HG02588 (cell line): ENCODE results near the gene CPEB2.

ENCODE experiments used
- ATAC-seq: cut with Tn5 transposase; IDR thresholded peaks from one replicate; pipeline ENCODE4 v1.9.1; 2021; ENCODE audit warnings: mild to moderate bottlenecking, moderate library complexity; ENCODE audit not compliant: unreplicated experiment

The CPEB2 gene

DNA sequence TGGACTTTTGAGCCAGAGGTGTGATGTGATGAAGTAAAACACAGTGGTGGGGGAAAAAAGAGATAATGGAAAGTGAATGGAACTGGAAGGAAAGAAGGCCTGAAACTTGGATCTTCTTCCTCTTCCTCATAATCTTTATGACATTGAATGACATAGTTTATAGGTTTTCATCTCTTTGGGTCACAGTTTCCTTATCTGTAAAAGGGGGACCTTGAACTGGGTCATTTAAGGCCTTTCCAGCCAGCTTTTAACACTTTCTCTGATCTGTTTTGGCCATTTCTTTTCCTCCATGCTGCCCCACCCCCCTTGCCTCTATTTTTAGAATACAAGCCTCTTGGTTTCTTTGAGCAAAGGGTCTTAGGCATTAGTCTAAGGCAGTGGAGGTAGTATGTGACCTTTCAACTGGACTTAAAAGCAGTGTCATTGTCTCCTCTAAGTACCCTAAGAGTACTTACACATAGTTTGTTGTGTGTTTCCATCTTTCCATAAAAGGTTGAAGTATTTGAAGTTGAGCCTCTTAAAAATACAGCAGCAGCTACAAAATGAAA lies 7.8 kb downstream of the CPEB2 start:
- ATAC-seq: no peak

DNA sequence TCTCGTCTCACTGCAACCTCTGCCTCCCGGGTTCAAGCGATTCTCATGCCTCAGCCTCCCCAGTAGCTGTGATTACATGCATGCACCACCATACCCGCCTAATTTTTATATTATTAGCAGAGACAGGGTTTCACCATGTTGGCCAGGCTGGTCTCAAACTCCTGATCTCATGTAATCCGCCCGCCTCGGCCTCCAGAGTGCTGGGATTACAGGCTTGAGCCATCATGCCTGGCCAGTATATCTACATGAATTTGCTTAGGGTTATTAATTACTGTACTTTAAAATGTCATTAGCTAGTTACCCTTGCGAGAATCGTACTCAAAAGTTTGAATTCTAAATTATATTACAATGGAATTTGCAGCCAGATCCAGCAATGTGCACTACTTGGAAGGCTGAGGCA lies 8.9 kb downstream of the CPEB2 start:
- no peak for ATAC-seq

DNA sequence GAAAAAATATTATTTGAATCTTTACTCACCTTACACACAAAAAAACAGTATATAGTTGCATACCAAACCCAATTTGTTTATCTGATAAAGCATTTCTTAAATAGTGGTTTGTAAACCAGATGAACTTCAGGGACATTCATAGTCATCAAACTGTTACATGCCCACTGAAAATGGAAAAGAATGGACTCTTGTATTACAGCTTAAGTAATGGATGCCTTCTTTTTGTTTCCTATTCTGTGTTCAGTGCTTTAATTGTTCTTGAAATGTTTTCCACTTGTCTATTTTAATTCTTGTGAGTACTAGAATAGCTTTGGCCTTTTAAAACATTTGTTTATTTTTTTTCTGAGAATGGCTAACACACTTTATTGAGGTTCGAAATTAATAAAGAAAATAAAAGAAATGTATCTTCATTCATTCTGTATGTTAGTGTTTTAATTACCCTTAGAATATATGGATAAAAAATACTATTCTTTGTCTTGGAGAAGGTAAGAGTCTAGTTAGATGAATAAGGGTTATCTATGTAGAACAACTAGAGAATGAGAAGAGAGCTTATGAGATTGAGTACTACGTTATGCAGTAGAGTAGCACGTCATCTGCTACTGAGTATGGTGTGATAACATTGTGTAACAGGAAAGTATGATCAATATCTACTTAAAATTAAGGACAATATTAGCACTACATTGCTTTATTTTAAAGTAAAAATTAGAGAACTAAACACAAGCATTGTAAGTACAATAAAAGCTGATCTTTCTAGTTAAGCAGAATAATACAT lies 9.9 kb downstream of the CPEB2 start:
- no peak for ATAC-seq

DNA sequence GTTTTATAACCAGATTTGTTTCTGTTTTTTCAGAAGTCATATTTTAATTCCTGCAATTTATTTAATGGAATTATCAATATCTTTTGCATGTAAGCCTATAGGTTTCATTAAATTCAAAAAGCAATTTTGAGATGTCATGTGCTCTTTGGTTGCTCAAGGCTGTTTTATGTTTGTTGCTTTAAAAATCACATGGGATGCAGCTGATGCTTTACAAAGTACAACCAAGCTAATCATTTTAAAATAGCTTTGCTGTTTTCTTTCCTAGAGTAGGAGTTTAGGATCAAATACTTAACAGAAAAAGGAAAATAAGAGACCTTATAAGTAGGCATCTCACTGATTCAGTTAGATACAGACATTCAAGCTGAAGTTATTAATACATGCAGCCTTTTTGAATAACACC lies 11.3 kb downstream of the CPEB2 start:
- ATAC-seq: no peak

DNA sequence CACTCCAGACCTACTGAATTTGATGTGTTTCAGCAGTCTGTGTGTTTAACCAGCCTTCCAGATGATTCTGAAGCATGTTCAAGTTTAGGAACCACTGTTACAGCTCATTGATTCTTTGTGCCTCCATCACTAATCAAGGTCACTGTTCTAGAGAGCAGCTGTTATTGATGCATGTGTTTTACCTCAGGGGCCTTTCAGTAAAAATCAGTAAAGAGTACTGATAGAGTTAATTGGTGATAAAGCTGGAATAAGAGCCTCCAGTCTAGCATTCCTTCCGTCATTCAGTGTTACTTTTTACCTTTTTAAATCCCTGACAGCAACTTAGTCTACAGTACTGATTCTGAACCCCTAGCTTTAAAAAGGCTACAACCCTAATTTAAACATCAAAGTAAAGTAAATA lies 12.9 kb downstream of the CPEB2 start:
- ATAC-seq: no peak

DNA sequence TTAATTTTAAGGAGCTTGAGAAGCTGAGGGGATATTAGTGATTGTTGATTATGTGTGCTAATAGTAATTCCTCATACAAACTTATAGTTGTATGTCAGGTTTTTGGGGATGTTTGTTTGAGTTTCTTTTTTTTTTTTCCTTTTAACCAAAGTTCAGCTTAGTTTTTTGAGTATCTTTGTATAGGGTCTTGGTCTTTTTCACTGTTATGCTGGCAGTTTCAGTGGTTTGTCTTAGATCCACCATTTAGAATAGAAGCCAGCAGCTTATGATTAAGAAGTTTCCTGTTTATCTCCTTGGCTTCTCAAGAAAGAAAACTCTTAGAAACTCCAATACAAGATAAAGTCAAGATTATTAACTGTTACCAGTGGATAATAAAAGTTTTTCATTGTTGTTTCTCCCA lies 16.1 kb downstream of the CPEB2 start:
- no peak for ATAC-seq

DNA sequence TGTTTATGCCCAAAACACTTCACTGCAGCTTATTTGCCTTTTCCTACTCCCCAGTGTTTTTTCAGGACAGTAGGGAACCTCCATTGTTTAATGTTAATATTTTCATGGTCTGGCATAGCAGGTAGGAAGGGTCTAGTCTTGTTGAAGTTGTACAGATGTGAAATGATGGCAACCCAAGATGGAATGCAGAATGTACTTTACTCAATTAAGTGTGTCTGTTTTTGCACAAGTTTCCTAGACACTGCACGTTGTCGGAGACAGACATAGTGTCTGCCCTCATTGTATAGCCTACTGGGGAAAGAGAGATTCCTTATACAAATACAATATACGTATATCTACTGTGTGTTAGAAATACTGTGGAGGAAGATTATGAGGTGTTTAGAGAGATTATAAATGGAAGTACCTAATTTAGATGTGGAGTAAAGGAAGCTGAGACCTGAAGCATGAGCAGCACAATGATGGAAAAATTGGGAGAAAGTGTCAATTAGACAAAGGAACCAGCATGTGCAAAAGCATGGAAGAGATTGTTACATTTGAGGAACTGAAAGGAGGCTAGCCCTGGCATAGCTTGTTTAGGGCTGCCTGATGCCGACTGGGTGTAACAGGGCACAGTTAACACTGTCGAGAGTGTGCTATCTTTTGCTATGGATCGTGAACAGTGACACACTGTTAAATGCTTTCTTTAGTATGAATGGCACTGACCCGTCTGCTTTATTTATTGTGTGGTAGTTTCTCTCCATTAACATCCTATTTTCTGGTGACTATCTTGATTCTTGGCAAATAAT lies 18.4 kb downstream of the CPEB2 start:
- ATAC-seq: peak; percentile 63

DNA sequence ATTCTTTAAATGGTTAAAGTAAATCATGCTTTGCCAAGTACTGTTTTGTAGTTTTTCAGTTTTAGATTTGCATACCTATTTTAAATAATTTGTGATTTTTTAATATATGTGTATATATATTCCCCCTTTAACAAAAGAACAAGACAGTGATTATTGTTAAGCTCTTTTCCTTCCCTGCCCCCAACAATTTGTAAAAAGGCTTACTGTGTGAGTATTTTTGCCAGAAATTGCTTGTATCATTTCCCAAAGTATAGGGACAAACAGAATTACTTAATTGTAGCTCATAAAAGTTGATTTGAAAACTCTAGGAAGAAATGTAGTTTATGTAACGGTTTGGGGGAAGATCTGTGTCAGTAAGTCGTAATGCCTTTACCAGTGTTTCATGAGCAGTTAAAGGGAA lies 19.0 kb downstream of the CPEB2 start:
- ATAC-seq: no peak

DNA sequence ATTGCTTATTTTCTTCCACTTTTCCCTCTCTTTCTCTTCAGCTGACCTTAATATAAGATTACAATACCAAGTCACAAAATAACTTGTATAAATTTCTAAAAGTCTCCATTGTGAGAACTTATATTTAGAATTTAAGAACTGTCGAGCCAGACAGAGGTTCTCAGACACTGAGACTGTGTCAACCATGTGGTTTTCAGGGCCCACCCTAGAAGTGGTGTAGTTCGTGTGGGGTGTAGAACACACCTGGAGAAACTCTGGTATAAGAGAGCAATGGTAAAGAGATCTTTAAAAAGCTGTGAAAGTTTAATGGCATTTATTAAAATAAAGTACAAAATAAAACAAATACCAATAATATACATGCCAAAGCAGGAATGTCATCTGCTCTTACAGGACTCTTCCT lies 19.7 kb downstream of the CPEB2 start:
- ATAC-seq: no peak

DNA sequence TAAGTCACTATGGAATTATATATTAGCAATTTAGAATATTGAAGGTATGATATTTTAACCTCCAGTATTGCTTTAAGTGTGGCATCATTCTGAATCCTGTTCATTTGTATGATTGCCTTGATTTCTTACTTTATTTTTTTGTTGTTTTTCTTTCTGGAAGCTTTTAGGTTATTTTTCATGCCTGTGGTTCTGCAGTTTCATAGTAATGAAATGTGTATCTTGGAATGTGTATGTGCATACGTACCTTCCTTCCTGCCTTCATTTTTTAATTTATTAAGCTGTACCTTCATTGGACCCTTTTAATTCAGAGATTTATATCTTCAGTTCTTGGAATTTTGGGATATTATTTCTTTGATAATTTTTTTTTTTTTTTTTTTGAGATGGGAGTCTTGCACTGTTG lies 22.1 kb downstream of the CPEB2 start:
- ATAC-seq: no peak

DNA sequence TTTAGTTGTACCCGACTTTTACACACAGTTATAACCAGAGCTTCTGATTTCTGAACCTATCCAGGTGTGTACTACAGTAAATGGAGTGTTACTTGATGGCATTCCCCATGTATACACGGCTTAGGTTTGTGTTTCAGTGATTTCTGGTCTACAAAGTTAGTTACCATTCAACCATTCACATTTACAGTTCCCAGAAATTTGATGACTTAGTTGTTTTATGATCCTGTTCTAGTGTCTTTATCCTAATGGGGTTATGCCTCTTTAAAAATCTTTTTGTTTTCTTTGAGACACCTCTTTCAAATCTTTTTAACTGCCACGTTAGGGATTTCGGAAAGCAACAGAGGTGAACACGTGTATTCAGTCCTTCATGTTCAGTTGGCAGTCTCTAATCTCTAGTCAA lies 23.4 kb downstream of the CPEB2 start:
- no peak for ATAC-seq

DNA sequence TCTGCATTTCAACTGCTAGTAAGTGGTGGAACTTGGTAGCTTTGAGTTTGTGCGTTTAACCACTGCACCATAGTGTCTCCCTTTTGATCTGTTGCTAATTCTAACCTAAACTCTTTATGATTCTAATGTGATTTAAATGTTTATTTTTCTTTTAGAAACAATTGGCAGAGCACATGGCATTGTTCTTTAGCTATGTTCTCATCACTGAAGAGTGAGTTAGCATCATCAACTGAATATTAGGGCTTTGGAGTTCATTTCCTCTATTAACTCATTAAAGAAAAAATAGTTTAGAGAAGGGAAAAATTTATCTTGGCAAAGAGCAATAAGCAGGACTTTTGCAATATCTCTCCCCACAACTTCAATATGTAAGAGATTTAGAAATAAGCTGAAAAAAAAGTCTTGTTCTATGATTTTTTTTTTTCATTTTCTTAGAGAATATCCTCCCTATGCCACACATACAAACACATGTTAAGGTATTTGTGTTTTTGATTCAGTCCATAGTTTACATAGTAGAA lies 25.7 kb downstream of the CPEB2 start:
- ATAC-seq: no peak

DNA sequence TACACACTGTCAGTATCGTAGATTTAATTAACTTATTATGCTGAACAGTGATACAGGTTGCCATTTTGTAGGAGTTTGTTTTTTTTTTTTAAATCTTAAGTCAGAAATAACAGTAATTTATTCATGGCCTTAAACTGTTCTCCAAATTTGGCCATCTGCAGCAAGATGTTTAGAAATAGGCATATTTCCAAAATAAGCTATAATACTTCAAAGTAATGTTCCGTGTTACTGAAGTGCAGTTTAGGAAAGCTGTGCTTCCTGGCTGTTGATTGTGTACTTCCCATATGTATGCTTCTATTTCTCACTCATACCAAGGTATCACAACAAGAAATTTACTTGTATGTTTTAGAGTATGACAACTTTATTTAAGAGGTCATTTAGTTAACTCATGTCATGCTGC lies 28.9 kb downstream of the CPEB2 start:
- no peak for ATAC-seq

DNA sequence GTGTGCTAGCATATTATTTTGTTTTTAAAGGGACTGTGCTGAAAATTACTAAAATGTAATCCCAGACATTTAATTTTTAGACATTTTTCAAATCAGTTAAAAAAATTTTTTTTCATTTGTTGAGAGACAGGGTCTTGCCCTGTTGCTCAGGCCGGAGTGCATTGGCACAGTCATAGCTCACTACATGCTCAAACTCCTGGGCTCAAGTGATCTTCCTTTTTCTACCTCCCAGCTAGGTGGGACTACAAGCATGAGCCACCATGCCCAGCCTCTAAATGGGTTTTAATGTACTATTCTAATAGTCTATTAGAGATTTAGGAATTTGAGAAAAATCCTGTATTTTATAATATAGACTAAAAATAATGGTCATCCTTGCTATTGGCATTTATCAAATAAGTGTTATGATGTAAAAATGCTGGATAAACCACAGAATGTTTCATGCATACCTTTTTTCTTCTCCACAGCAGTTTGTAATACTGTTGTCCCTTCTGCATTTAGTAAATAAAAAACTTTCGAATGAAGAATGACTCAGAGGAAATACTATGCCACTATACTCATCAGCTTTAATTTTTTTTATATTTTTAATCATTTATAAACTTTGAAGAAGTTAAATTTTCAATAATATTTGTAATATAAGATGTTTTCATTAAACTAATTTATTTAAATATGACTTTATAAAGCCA lies 29.9 kb downstream of the CPEB2 start:
- no peak for ATAC-seq

DNA sequence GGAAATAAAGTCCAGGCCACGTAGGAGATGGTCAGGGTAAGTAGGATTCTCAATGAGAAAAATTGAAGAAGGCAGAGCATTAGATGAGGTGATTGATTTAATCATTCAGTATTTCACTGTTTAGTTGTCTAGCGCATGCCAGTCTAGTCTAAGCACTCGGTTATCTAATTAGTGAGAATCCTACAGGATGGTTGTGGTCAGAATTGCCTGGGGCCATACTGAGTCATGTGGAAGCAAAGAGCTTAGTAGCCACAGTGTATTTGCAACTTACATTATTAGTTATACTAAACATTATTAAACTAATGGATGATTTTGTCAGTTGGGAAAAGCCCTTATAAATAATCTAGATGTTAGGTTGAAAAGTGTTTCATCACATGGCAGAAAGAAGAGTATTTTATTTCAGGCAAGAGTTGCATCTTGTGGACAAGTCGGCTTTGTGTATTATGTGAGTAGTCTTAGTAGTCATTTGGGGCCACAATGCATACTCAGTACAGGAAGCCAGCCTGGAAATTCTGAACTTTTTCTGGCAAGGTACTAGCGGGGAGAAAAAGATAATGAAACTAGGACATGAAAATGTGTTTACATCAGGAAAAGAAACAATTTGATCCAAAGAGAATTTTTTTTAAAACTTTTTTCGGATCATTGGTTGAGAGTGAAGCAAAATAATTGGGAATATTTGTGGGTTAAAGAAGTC lies 31.9 kb downstream of the CPEB2 start:
- ATAC-seq: no peak

DNA sequence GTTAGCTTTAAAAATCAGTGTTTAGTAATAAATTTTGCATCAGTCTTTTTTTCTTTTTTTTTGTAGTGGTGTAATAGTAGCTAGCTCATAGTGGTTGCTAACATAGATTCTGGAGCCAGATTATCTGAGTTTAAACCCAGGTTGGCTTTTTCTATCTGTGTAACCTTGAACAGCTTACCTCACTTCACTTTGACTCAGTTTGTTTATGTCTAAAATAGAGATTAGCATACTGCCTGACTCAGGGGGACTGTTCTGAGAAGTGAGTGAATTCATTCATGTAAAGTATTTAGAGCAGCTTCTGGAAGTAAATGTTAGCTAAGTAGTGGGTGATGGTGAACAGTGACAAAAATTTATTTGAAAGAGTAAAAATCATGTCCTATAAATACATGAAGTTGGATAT lies 32.9 kb downstream of the CPEB2 start:
- ATAC-seq: no peak

DNA sequence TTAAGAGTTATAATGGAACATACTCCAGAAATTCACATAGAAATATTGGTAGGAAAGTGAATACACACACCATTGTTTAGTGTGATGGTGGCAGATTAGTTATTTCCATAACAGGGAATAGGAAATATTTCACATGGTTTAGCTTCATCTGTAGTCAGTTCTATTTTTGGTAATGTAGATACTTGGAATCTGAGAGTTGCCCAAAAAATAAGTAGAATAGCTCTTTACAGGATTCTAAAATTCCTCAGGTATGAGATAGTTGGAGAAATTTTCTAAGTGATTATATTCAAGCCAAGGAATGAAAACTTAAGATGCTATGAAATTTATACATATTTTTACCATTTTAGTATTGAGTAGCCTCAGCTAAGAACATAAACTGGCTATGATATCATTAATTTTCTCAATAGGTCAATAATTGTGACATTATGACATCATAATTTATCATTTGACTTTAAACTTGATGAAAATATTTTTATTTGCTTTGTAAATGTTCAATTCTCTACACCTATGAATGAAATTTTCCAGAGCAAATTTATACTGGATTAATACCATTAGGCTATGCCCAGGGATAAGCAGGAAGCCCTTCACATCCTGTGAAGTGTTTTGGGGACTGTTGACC lies 35.8 kb downstream of the CPEB2 start:
- no peak for ATAC-seq

DNA sequence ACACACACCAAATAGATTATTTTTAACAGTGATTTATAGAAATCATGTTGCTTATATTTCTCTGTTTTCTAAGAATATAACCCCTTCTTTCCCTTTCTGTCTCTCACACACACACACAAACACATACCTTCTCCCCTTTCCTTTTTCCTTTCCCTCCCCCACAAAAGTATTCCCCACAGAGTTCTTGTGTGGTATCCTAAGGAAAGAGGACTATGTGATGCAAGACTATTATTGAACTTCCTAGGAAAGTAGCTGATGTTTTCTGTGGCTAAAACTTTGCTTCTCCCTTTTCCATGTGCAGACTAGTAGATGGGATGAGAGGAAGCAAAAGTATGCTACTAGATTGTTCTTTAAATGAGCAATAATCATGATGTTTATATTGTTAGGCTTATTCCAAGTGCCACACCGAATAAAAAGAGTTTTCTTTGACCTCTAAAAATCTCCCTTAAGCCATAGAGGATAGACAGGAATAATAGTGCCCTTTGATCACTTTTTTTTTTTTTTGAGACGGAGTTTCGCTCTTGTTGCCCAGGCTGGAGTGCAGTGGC lies 38.7 kb downstream of the CPEB2 start:
- ATAC-seq: no peak

DNA sequence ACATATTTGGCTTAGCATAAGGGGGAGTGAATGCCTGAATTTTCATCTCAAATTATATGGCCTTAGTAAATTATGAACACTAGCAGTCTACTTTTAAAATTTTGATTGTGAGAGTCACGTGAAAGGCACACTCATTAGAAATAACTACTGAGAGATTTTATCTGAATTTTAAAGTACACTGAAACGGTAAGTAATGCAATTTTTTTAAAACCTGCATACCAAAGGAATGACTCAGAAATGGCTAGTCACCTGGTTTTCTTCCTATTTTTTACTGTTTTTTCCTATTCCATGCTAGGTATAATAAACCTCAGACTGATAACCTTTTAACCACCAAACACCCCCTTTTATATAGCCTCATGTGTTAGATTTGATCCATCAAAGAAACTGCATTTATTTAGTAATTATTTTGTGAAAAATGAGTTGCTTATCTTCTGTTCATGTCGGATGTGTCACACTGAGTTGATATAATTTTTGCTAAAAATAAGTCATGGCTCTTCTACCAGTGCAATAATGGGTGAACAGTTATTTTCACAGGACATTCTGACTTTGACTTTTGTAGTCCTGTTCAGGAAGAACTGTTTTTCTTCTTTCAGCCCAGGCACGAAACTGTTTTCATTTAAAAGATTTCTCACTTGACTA lies 40.4 kb downstream of the CPEB2 start:
- no peak for ATAC-seq

DNA sequence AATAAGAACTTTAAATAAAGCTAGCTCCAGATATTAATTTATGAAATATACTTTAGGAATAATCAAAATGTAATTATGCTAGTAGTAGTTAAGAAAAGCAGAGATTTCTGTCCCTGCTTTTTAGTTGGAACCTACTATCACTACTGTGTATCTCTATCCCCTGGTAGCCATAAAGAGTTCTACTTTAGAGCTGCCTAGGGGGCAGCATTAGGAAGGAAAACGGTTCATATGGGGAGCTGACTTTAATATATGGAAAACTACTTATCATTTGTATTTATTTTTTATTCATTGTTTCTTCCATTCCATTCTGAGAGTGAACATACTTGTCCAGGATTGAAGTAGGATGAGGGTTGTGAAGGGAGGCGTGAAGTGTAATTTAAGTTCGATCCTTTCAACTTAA lies 40.9 kb downstream of the CPEB2 start:
- ATAC-seq: no peak
